GM19025 (cell line): ENCODE results near the gene GADD45G.

Experiments
- ATAC-seq: cut with Tn5 transposase; IDR thresholded peaks from one replicate; pipeline ENCODE4 v1.9.1; 2021; ENCODE audit warnings: mild to moderate bottlenecking, low read depth, moderate library complexity; ENCODE audit not compliant: unreplicated experiment

GADD45G gene

DNA sequence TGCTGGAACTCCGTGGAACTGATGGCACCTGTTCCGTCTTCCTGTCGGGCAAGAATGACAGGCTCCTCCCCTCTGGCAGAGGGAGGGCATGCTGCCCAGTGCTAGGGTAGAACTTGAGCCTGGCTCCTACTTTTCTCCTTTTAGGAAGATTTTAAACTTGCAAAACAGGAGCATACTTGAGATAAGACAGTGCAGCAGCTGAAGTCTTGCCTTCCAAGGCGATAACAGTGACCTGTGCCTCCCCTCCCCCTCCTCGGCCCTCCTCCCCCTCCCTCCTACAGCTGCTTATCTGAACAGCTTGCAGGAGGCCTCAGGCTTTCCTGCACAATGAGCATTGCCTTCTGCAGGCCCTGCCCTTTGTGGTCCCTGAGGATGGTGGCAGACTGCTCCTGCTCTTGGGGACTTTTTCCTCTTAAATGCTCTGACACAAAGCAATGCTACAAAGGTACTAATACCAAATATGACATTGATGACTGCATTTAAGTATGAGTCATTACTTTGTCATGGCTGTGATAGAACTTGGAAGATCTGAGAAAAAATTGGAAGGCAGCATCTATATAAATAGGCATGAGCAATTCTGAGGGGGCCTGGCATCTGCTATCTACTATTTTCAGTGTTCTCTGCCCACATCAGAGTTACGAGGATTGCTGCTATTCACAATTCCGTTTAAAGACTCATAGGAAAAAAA is 2.0 kb downstream of the GADD45G start:
- no peak for ATAC-seq

DNA sequence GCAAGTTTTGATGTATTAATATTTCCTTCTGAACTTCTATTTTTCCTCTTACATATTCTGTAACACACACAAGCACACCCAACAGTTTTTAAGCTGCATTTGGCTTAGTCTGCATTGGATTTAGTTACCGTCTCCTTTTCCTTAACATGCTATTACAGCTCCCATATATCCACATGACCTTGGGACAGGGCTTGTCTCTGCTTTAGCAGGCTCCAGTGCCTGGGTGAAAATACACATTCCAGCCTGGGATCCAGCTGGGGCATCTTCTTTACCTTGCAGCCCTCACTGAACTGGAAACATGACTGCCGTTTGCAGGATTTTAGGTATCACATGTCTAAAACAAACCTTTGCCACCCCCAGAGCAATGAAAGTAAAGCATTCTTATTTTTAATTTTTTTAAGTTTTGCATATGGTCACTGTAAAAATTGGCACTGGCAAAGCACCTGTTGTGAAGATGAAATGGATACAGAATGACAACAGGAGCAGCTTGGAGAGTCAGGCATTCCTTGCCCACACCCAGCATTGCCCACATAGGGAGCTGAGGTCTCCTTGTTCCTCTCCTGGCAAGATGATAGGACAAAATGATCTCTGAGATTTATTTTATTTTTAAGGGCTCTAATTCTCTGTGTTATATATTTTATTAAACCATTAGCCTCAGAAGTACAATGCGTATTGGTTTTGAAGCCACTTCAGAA is 4.0 kb downstream of the GADD45G start:
- ATAC-seq, result no peak

DNA sequence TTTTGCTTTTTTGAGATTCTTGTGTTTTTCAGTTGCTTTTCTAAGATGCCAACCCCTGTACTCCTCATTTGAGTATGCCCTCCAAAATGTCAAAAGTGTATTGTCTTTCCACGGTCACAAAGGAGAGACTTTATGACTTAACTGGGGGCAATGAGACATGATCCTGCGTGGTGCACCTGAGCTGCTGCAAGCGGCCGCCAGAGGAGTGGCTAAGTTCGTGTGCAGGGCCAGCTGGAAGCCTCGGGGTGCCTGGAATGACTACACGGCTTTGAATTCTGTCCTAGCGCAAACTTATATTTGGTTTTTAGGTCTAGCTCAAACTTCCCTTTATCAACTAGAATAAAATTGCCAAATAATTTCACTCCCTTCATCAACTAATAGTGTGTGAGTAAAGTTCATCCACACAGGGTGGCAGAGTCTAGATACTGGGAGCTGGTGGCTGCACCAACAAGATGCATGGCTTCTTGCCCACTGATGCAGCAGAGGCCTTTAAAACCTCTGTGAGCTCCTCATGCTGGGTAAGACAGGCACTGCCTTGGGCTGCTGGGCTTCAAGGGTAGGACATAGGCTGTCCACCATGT is 4.7 kb downstream of the GADD45G start:
- ATAC-seq, result no peak

DNA sequence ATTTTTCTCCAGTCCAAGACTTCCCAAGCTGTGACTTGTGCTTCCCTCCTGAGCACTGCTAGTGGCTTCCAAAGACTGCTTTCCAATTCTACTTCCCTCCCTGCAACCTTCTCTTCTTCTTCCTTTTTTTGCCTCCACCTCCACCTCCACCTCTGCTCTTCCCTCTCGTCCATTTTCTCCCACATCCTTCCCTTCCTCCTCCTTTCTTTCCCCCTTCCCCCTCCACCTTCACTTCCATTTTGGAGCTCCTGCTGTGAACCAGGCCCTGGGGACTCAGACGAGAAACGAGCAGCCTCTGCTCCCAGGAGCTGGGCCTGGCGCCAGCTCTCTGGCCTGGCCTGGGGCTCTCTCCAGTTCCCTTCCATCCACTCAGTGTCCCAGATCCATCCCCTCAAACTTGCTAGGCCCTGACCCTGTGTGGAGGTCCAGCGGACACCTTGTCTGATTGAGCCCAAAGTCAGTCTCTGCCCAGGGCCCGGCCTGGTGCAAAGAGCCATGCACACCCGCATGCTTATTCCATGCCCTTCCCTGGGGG is 5.6 kb downstream of the GADD45G start:
- ATAC-seq, result no peak

DNA sequence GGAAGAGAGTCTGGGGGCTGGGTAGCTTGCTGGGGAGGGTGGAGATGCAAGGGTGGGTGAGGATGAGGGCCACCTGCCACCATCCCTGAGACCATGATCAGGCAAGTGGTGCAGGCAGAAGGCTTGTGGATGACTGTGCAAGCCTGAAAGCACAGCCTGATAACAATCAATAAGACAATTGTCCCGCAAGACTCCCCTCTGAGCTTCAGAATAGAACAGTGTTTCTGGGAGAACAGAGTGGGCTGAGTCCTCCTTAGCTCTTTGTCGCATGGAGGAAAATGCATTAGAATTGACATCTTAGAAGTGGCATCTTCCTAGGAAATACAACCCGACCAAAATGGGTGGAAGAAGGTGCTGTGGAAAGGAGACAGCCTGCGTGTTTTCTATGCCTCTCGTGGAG is 6.6 kb downstream of the GADD45G start:
- ATAC-seq, result no peak

DNA sequence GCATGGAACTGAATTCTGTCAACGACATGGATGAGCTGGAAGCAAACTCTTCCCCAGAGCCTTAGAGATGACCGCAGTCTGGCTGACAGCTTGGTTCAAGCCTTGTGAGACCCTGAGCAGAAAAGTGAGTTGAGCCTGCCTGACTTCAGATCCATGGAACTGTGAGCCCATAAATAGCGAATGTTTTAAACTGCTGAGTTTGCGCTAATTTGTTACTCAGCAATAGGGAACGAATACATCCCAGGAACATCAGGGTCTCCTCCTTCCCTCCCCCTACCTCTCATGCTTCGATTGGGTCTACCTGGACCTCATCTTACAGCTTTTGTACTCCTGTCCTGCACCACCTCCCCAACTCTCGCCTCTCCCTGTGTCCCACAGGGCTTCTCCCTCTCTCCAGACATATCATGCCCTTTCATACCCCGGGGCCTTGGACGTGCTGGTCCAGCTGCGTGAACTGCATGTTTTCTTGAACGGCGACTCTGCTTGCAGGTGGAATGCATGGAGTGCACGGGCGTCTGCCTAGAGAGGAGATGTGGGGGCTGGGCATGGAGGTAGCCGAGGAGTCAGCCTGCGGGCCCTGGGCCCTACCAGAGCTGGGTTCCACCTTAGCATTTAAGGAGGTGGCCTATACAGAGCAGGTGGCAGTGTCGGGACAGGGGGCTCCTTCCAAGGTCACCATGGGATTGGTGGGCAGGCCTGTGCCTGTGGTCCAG is 7.9 kb downstream of the GADD45G start:
- ATAC-seq, result no peak

DNA sequence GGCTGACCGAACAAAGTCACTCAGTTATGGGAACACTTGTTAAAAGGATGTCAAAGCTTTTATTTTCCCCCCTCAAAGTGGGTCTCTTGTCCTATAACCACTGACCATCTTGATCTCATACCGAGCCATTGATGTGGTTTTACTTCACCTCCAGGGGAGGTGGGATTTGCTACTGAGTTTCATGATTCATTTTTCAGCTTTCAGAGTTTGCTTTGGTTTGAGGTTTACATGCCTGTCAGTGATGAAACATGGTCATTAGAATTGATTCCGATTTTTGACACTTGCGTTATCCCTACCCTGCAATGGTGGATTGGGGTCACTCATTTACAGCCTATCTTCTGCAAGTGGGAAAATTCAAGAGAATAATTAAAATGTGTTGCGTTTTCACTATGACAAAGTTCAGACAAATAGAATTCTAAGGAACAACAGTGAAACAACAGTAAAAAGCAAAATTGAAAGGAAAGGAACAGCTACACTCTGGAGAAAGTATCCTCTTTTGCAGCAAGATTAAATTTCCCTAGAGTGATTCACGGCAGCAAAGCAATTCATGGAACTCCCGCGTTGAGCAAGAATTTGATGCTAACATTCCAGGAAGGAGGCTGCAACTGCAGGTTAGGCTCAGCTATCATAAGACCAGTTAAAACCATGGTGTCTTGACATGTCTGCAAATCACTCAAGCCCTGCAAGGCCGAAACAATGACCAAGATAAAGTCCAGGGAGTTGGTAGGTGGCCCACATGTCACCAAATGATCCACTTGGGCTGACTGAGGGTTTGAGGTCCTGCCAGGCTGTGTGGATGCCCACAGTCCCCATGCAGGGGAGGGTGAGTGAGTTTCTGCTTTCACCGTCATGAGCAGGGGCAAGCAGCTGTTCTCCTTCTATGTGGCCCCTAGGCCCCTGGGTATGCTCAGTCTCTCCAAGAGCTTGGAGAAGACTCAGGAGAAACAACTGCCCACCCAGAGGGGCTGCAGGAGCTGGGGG is 9.4 kb downstream of the GADD45G start:
- ATAC-seq, result no peak

DNA sequence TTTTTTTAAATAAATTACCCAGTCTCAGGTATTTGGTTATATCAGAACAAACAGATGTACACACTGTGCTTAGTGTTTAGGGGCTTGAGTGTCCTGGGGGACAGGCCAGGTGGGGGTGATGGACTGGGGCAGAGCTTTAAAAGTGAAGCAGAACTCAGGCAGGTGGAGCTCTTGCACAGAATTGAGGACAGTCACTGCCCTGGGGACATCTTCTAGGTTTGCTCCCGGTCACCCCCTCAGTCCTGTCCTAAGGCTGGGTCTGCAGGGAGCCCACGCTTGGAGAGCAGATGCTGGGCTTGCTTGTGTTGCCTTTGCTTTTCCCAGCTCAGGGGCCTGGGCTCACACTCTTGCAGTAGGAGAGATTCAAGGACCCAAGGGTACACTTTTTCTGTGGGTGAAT is 10.8 kb downstream of the GADD45G start:
- no peak for ATAC-seq

DNA sequence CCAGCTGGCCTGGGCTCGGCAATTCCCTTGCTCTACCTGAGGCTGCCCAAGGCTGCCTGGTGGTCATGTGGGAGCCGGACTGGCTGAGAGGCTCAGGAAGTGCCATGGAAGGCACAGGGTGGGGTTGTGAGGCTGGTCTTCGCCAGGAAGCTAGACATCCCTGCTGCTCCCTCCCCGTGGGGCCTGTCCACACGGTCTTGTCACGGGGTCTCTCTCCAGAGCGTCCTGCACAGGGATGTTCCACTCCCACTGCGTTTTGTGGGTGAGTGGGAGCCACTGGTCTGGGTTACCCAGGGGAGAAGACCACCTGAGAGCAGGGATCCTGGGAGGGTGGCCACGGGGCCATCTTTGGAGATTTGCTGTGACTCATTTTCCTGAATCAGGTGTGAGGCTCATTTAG is 11.6 kb downstream of the GADD45G start:
- no peak for ATAC-seq

DNA sequence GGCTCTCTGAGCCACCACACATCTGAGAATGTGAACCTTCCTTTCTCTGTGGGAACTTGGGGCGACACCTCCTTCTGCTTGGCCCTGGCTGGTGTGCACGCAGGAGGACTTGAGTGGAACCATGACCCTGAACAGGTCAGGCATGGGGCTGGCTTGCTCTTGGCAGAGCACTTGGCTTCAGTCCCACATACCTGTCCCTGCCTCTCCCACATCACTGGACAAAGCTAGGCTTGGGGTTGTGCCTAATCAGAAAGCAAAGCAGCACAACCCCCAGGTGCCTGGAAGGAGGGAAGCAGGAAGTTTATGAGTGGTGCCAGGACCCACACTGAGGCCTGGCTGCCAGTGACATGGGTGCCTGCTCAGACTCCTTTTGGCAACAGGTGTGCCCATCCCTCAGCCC is 13.2 kb downstream of the GADD45G start:
- no peak for ATAC-seq

DNA sequence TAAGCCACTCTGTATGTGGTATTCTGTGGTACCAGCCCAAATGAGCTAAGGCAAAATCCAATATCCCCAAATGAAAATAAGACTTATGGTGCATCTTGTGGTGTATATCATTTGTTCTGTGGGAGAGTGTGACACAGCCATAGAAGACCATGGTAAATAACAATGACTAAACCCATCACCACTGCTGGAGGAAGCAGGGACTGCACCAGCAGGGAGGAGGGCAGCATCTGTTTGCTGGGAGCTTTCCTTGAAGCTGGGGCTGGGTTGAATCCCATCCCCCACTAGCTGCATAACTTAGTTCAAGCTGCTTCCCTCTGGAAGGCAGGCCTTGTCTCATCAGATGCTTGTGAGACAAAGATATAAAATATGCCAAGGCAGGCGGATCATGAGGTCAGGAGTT is 14.2 kb downstream of the GADD45G start:
- ATAC-seq, result no peak

DNA sequence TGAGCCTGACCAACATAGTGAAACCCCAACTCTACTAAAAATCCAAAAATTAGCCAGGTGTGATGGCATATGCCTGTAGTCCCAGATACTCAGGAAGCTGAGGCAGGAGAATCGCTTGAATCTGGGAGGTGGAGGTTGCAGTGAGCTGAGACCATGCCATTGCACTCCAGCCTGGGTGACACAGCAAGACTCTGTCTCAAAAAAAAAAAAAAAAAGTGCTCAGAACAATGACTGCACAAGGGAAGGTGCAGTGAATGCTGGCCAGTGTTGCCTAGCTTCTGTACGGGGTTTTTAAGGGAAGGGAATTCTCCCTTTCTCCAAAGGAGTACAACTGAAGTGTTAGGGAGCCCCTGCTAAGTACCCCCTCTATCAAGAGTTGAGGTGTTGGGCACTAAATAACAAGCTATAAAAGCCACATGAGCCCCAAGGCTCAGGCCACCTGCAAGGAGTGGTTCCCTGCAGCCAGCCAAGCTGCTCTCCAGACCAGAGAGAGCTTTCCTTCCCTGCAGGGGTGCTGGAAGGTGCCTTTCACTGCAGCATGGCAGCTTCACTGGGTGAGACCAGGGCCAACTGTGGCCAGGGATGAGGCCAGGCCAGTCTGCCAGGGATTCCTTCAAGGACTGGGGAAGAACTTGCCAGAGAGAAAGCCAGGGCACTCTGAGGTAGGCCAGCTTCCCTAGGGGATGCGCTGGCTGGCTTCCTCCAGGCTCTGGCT is 14.8 kb downstream of the GADD45G start:
- no peak for ATAC-seq

DNA sequence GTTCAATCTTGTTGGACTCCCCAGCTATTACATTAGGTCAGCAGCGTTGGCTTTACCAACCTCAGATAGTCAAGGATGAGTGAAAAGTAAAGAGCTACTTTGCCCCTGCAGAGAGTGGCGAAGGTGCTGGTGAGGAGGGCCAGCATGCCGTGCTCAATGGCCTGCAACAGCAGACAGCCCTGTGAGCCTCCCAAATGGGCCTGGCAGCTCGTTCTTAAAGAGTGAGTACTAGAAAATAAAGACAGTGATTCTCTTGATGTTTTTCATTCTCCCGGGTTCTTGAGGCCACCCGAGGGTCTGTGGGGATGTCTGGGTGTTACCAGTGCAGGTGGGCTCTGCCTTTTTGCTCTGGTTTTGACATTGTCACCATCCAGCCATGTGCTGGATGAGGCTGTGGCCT is 16.2 kb downstream of the GADD45G start:
- no peak for ATAC-seq

DNA sequence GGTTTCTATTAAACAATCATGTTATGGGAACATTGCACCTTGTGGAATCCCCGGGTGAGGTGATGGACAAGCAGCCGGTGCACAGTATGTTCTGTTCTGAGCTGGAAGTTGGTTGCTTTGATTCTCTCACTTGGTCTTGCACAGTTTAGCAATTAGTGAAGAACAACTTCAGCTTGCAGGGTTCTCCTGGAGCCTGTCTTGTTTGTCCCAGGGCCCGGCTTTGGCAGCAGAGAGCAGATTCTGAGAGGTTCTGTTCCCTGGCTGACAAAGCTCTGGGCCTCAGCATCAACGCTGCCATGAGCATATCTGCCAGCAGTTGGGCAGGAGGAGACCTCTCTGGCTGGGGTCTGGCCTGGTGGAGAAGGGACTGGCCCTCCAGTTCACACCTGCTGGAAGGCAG is 16.9 kb downstream of the GADD45G start:
- no peak for ATAC-seq

DNA sequence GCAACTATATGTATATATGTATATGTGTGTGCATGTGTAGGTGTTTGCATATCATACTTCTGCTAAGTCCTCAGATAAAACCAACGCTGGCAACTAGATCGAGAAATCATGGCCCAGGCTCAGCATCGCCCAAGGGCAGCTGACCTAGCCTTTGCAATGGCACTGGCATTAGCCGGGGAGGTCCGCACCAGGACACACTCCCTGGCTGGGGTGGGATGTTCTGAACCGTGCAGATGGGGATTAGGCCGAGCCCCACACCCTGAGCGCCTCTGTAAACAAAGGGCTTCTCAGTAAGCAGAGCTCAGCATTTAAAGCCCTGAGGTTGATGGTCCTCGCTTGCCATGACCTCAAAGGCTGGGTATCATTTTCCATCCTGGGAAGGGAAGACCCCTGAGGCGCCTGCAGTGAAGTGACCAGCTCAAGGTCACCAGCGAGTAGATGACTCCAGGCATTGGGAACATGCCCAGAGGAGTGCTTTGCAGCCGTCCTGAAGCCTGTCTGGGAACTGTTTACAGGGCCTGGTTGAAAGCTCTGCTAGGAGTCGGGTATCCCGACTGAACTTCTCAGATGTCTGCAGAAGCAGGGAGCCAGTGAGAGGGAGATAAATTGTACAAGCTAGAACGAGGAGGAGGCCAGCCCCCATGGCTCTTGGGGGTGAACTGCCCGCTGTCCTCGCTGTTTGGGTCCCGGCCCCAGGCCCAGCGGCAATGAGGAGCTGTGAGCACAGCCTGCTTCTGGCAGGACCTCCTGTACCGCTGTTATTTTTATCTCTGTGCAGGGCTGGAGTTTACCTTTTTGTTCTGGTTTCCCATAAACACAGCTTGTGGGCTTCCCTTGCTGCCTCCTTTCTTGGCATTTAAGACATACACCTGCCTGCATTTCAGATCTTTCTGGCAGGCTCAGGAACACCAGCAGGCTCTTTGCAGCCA is 18.4 kb downstream of the GADD45G start:
- ATAC-seq, result no peak

DNA sequence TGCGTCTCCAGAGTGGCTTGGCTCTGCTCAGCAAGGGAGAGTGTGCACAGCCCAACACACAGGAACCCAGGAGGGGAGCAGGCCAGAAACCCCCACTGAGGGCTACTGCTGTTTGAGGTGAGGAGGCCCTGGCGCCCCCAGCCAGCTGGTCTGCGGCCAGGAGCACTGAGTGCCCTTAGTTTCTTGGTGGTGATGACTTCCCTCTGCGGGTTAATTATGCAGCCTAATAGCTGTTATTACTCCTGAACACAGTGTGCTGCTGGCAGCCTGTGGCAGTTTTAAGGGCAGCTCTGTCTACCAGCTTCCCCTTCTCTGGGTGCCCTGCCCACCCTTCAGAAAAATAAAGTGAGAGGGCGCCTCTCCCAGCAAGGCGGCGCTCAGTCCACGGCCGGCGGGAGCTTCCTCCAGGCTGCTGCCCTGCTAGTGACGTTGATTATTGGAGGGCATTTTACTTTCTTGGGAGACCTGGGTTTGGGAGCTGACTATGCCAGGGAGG is 19.2 kb downstream of the GADD45G start:
- no peak for ATAC-seq

DNA sequence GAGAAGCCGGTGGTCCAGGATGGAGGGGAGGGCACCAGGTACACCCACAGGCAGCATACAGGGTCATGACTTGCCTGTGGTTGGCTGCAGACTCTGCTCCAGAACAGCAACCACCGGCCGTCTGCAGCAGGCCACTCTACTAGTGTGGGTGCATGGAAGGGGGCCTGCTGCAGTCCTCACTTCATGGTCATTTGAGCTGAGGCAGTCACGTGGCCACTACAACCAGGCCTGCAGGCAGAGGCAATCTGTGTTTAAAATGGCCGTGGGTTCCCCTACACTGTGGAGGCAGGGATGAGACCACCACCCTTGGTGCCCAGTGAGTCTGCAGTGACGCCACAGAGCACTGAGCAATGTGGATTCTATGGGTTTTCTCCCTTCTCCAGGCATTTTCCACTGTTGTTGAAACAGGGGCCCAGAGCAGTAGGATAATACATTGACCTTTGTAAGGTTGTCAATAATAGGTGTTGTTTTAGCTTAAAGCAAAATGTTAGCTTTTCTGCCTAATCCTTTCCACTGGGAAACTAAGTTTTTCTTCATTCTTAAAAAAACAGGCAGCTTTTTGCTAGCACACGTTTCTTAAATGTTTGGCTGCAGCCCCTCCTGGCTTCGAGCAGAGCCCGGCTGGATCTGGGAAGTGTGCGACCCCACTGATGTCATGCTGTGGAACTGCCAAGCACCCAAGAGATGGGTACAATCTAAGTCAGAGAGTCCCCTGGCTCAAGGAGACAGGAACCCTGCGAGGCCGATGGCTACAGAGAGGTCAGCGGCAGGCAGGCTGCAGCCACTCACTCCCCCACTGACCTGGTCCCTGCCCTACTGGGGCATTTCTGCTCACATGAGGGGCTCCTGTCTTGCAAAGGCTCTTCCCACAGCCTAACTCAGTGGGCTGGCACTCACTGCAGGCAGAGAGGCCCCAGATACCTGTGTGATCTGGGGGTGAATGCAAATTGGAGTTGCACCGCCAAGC is 21.2 kb downstream of the GADD45G start:
- ATAC-seq, result no peak
